T-helper 17 cell (primary cell): ENCODE results near the gene CTSK. TPM values are rescaled to one million over a fixed set of nuclear protein-coding genes. Genes with fewer than 3 reads are reported as not detected.

Source experiments
- ATAC-seq: fragments of 150-1000 bp; cut with Tn5 transposase; 2 replicates; pipeline ENCODE4 v1.10.0; 2021; ENCODE audit warnings: mild to moderate bottlenecking, moderate library complexity
- DNase-seq, 3 donors: peaks; one replicate each; pipeline versions ENCODE4 v3.0.0 to v3.0.0-alpha.2; 2020 to 2021
- H3K9me3 ChIP-seq: one replicate; pipeline ENCODE4 v1.7.0; 2013; ENCODE audit warnings: low read length, mild to moderate bottlenecking; ENCODE audit not compliant: control insufficient read depth, poor library complexity, severe bottlenecking
- H3K27ac Mint-ChIP-seq: one replicate; pipeline ENCODE4 v1.8.0; 2022; ENCODE audit warnings: mild to moderate bottlenecking, moderate library complexity, mixed read lengths
- H3K27me3 Mint-ChIP-seq: one replicate; pipeline ENCODE4 v1.8.0; 2022; ENCODE audit warnings: mixed read lengths
- H3K36me3 Mint-ChIP-seq: one replicate; pipeline ENCODE4 v1.8.0; 2022; ENCODE audit warnings: low read depth, mixed read lengths
- H3K4me1 Mint-ChIP-seq: one replicate; pipeline ENCODE4 v1.8.0; 2022; ENCODE audit warnings: mild to moderate bottlenecking, mixed read lengths
- H3K4me3 Mint-ChIP-seq: one replicate; pipeline ENCODE4 v1.8.0; 2022; ENCODE audit warnings: mild to moderate bottlenecking, moderate library complexity, mixed read lengths
- total RNA-seq, 4 donors: library from RNA in 2 of 4; stranded (reverse) in 2 of 4; gene quantifications; one replicate each; pipeline ENCODE4 v1.2.3 and lab custom pipeline; 2022 to 2026

Gene CTSK
- total RNA-seq, 2 donors from 2014 or later = 8.7 to 10.4 TPM

DNA sequence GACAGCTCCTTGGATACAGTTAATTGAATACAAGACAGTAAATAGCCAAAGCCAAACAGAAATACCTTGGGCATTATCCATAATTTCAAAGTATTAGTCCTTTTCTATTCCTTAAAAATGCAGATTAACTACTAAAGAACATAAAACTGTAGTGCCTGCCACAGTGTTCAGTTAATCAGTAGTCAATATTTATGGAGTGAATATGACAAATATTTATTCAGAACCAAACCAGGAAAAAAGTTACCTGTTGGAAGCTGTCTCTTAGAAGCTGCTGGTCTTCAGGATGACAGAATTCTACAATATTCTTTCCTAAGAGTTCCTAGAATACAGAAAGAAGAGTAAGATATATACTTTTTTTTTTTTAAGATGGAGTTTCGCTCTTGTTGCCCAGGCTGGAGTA is 18.2 kb upstream of the CTSK start:
- H3K9me3 ChIP-seq = no peaks in the 10 kb centered on the region
- DNase-seq = no peak
- Mint-ChIP-seq H3K27ac (no peak overlapping the region), H3K4me3 (no peak overlapping the region), H3K36me3 (peaks cover 2% of the 10 kb centered on the region), H3K27me3 (no peaks in the 10 kb centered on the region), H3K4me1 (no peaks in the 10 kb centered on the region)
- no peak for ATAC-seq

DNA sequence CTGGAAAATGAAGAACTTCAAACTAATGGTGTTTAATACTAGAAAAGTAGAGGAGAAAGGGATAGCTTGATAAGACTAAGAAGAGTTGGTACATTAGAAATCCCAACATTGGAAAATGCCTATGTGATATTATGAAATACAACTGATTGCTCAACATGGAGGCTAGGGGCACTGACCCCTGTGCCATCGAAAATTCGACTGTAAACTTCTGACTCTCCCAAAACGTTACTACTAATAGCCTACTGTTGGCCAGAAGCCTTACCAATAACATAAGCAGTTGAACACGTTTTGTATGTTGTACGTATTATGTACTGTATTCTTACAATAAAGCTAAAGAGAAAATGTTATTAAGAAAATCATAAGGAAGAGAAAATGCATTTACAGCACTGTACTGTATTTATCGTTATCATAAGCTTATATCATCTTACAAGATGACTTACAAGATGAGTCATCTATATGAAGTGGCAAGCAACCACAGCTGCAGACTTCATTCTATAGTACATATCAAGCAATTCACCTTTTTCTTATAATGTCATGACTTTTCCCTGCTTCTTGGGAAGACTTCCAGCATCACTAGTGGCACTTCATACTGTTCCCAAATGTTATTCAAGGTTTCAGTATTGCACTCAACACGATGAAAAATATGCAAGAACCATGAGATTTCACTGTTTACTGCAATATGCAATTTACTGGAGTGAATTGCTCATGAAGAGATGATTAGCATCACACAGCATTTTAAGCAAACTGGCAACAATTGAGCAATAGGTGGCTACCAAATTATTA is 12.9 kb upstream of the CTSK start:
- Mint-ChIP-seq H3K36me3 (peaks cover 5% of the 10 kb centered on the region), H3K27ac (no peak overlapping the region)
- ATAC-seq = no peak

DNA sequence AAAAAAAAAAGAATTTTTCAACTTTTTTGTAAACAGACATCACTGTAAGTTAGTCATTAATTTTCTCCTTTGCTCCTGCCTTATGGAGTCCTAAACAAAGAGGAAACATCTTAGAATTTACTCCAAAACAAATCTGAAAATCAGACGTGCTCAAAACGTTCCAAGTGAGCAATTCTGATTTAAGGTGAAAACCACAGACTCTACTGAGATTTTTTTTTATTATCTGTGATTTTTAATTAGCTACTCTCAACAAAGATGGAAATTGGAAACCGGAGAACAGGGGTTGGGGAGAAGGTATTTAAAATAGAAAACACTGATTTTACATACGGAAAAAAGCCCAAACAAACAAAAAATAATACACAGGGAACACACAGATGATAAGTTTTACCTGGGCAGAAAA is 7.8 kb upstream of the CTSK start:
- Mint-ChIP-seq H3K36me3 (peaks cover 6% of the 10 kb centered on the region), H3K27me3 (no peaks in the 10 kb centered on the region), H3K4me1 (no peaks in the 10 kb centered on the region), H3K4me3 (no peak overlapping the region), H3K27ac (no peak overlapping the region)
- H3K9me3 ChIP-seq = no peaks in the 10 kb centered on the region
- DNase-seq (no peak), ATAC-seq (no peak)

More for the DNA sequence above, 12.9 kb upstream of the CTSK start:
- Mint-ChIP-seq H3K4me1 (no peaks in the 10 kb centered on the region), H3K4me3 (no peak overlapping the region), H3K27me3 (no peaks in the 10 kb centered on the region)
- DNase-seq = no peak
- H3K9me3 ChIP-seq = no peaks in the 10 kb centered on the region

DNA sequence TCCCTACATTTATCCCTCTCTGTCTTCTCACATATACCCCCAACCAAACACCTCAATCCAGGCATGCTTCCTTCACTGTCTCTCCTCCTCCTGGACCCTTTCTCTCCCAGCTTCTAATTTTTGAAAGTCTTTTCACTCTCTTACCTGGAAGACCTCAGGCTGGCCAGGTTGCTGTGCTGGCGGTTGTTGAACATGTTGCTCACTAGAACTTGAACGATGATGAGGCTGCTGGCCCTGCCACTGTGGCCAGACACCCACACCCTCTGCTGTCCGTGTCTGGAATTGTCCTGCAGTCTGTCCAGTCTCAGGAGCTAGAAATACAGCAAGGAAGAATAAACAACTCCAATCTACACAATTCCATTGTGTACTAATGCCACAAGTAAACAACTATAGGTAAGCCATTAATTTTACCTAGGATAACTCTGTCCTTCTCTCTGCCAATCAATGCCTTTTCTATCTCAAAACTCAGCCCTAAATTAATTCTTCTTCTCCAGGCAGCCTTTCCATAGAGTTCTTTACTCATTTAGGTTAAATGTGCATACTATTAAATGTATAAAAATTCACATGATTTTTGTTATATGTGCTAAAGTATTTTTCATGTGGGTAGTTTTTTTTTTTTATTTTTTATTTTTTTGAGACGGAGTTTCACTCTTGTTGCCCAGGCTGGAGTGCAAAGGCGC is 5.1 kb upstream of the CTSK start:
- DNase-seq = no peak
- Mint-ChIP-seq H3K4me3 (no peak overlapping the region), H3K36me3 (peaks cover 6% of the 10 kb centered on the region), H3K27me3 (no peaks in the 10 kb centered on the region), H3K27ac (no peak overlapping the region), H3K4me1 (peaks cover 5% of the 10 kb centered on the region)
- ATAC-seq = no peak
- H3K9me3 ChIP-seq = no peaks in the 10 kb centered on the region

DNA sequence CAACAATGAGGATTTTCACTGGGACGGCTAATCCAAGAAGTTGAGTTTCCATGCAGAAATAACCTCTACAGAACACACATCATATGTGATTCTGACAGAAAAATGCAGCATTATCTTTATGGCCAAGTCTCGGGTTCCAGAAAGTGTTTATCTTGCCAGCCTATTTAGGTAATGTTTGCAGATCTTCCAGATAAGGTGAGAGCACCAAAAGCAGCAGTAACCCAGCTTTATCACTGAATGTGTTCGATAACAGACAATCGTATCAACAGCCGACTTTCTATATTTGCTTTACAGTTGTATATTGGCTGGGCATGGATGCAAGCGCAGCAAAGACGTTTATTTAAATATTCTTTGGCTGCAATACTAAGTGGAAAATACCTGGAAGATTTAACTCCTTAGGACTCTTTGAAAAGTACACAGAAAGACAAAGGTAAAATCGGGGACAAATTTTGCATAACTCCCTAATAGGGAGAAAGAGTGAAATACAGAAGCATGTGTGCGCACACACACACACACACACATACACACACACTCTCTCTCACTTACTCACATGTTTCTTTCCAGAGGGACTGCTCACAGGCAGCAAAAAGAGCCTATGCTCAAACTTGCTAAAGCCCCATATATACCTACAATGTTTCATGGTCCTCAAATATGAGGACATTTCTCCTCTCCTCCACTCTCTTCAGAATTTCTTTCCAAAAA is 3.0 kb upstream of the CTSK start:
- DNase-seq = no peak
- H3K36me3 Mint-ChIP-seq = peaks cover 3% of the 10 kb centered on the region
- peaks cover 16% of the 10 kb centered on the region for H3K4me1 Mint-ChIP-seq
- no peak for ATAC-seq
- no peak overlapping the region for H3K27ac Mint-ChIP-seq
- H3K27me3 Mint-ChIP-seq = no peaks in the 10 kb centered on the region
- no peak overlapping the region for H3K4me3 Mint-ChIP-seq
- no peaks in the 10 kb centered on the region for H3K9me3 ChIP-seq

DNA sequence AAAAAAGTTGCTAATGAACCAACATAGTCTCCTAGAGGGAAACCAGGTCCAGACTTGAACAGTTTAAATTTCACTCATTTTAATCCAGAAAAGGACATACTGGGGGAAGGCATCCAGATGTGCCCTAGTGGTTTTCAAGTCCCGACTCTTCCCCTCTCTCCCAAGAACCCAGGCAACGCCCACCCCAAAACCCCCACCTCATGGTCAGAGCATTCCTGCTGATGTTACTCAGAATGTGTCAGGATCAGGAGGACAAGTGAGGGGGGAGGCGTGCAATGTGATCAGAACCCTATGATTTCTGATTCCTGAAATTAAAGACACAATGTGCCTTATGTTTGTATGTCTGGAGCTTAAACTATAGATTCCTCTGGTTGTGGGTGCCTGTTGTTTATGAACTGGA is 1.6 kb upstream of the CTSK start:
- Mint-ChIP-seq H3K4me3 (no peak overlapping the region), H3K36me3 (no peaks in the 10 kb centered on the region), H3K27me3 (no peaks in the 10 kb centered on the region), H3K4me1 (peaks cover 16% of the 10 kb centered on the region), H3K27ac (no peak overlapping the region)
- no peaks in the 10 kb centered on the region for H3K9me3 ChIP-seq
- DNase-seq = no peak
- no peak for ATAC-seq

DNA sequence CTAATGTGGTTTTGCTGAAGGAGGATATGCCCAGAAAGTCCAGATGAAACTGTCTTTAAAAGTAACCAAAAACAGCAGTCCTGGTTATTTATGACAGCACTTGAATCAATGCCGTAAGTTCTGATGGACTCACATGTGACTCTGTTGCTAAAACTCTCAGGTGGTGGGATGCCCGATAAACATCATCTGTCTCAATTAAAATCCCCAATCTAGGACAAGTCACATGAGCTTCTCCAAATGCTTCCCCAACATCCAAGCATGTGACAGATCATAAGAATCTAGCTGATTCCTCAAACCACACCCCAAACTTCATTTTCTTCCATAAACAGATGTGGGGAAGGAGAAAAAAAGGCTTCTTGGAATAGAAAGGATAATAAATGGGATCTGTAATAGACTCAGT is 786 bp upstream of the CTSK start:
- no peaks in the 10 kb centered on the region for H3K9me3 ChIP-seq
- no peaks in the 10 kb centered on the region for H3K27me3 Mint-ChIP-seq
- H3K4me1 Mint-ChIP-seq = peaks cover 16% of the 10 kb centered on the region
- H3K36me3 Mint-ChIP-seq = no peaks in the 10 kb centered on the region
- no peak overlapping the region for H3K27ac Mint-ChIP-seq
- DNase-seq (no peak), ATAC-seq (no peak)
- H3K4me3 Mint-ChIP-seq = no peak overlapping the region

DNA sequence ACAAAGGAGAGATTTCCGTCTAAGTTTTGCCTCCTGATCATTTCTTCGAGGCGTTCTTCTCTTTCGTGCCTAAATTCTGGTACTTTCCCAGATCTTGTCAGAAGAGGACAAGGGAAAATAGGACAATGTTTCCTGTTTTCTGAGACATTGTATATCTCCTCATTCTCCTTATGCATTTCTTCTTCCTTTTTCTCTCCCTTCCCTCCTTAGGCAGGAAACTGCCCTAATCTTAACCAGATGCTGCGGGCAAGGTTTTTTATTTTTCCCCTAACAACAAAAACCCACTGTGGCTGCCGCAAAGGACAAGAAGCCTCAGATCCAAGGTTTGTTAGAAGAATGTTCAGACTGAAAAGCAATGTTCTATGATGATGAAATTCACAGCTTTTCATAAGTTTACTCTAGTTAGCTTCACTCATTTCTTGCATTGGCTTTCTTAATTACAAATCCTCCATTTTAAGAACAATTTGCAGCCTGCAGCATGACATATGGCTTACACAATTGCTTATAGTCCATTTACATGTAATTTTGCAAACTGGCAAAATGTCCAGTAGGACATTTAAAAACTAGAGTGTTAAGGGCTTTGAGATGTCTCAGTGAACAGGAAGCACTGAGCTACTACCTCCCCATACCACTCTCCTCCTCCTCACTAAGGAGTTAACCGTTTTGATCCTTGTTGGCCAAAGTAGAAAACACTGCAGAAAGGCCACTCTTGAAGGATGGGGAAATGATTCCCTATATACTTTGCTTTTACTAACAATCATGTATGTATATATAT is 624 bp downstream of the CTSK start:
- no peak overlapping the region for H3K27ac Mint-ChIP-seq
- ATAC-seq (no peak), DNase-seq (no peak)
- H3K4me3 Mint-ChIP-seq = no peak overlapping the region
- H3K27me3 Mint-ChIP-seq = no peaks in the 10 kb centered on the region
- peaks cover 16% of the 10 kb centered on the region for H3K4me1 Mint-ChIP-seq
- H3K36me3 Mint-ChIP-seq = no peaks in the 10 kb centered on the region
- no peaks in the 10 kb centered on the region for H3K9me3 ChIP-seq

DNA sequence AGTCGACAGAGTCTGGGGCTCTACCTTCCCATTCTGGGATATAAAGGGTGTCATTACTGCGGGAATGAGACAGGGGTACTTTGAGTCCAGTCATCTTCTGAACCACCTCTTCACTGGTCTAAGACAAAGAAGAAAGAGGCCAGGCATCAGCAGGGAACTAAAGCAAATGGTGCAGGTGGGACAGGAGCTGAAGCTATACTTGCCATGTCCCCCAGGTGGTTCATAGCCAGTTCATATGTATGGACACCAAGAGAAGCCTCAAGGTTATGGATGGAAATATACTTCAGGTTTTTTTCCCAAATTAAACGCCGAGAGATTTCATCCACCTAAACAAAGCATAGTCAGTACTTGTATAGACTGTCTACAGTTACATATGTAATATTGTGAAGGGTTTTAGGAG is 2.2 kb downstream of the CTSK start:
- no peak for DNase-seq
- no peaks in the 10 kb centered on the region for H3K27me3 Mint-ChIP-seq
- H3K4me3 Mint-ChIP-seq = no peak overlapping the region
- H3K9me3 ChIP-seq = no peaks in the 10 kb centered on the region
- no peak overlapping the region for H3K27ac Mint-ChIP-seq
- peaks cover 16% of the 10 kb centered on the region for H3K4me1 Mint-ChIP-seq
- no peak for ATAC-seq
- H3K36me3 Mint-ChIP-seq = no peaks in the 10 kb centered on the region

DNA sequence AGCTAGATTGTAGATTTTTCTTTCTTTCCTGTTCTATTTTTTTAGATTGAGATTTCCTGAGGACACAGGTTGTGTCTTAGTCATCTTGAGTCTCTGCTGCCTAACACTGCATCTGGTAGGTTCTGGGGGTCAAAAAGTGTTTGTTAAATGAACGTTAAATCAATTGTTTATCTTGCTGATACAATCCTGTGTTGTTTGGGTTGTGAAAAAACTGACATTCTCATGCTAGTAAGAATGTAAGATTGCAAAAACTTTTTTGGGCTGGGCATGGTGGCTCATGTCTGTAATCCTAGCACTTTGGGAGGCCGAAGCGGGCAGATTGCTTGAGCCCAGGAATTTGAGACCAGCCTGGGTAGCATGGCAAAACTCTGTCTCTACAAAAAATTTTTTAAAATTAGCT is 3.4 kb downstream of the CTSK start:
- Mint-ChIP-seq H3K4me3 (no peak overlapping the region), H3K4me1 (peaks cover 15% of the 10 kb centered on the region)
- ATAC-seq = no peak

DNA sequence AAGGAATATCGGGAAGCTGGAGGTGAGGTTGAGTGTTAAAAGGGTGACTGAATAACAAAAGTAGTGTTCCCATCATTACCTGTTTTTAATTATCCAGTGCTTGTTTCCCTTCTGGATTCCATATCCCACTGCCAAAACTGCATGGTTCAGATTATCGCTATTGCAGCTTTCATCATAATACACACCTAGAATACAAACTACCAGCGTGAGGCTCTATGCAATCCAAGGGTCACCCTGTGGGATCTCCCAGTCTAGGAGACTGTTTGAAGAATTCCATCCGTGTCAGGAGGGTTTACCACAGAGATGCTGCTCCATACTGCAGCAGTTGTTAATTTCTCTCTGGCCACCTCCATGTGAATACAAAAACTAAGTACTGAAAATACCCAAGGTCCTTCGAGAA is 9.0 kb downstream of the CTSK start:
- H3K4me3 Mint-ChIP-seq = no peak overlapping the region
- peaks cover 12% of the 10 kb centered on the region for H3K36me3 Mint-ChIP-seq
- peaks cover 4% of the 10 kb centered on the region for H3K4me1 Mint-ChIP-seq
- DNase-seq (no peak), ATAC-seq (no peak)
- no peaks in the 10 kb centered on the region for H3K9me3 ChIP-seq
- no peak overlapping the region for H3K27ac Mint-ChIP-seq
- no peaks in the 10 kb centered on the region for H3K27me3 Mint-ChIP-seq

More for the DNA sequence above, 3.4 kb downstream of the CTSK start:
- Mint-ChIP-seq H3K36me3 (no peaks in the 10 kb centered on the region), H3K27me3 (no peaks in the 10 kb centered on the region), H3K27ac (no peak overlapping the region)
- no peak for DNase-seq
- no peaks in the 10 kb centered on the region for H3K9me3 ChIP-seq

DNA sequence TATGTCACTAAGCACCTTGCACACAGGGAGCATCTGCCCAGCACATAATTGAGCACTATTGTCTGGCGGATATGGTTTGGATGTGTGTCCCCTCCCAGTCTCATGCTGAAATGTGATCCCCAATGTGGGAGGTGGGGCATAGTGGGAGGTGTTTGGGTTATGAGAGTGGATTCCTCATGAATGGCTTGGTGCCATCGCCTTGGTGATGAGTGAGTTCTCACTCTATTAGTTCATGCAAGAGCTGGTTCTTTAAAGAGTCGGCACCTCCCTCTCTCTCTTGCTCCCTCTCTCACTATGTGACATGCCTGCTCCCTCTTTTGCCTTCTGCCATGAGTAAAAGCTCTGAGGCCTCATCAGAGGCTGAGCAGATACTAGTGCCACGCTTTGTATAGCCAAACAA is 9.5 kb downstream of the CTSK start:
- Mint-ChIP-seq H3K27me3 (no peaks in the 10 kb centered on the region), H3K4me1 (peaks cover 4% of the 10 kb centered on the region), H3K27ac (no peak overlapping the region), H3K36me3 (peaks cover 12% of the 10 kb centered on the region), H3K4me3 (no peak overlapping the region)
- ATAC-seq = no peak
- no peaks in the 10 kb centered on the region for H3K9me3 ChIP-seq
- DNase-seq = no peak

DNA sequence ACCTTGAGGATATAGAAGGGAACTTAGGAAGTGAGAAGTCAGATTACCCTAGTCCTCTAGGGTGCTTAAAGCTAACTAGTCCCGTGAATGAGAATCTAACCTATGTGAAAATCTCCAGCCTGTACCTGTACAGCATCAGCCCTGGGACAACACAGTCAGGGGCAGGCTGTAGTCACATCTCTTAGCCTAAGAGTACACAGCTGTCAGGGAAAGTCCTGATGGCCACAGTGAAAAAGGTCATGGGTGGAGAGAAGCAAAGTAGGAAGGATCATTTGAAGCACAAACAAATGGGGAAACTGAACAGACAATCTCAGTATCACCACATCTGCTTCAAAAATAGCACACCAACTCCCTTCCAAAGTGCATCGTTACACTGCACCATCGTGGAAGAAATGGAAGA is 11.7 kb downstream of the CTSK start:
- ATAC-seq (no peak), DNase-seq (no peak)
- Mint-ChIP-seq H3K27ac (no peak overlapping the region), H3K4me3 (no peak overlapping the region), H3K36me3 (peaks cover 14% of the 10 kb centered on the region), H3K4me1 (peaks cover 6% of the 10 kb centered on the region), H3K27me3 (no peaks in the 10 kb centered on the region)
- no peaks in the 10 kb centered on the region for H3K9me3 ChIP-seq
